CD4-positive, alpha-beta T cell treated with Interleukin-2 at 100 ng/mL for 4 hours (primary cell): Measurements from ENCODE around the gene CCDC17.
A peak's percentile ranks its signal among the peaks of the same experiment; 100 is the strongest.

Experiments
- DNase-seq: peaks from one replicate; pipeline ENCODE4 v3.0.0-alpha.2; 2020; ENCODE audit warnings: low spot score

CCDC17 gene

DNA sequence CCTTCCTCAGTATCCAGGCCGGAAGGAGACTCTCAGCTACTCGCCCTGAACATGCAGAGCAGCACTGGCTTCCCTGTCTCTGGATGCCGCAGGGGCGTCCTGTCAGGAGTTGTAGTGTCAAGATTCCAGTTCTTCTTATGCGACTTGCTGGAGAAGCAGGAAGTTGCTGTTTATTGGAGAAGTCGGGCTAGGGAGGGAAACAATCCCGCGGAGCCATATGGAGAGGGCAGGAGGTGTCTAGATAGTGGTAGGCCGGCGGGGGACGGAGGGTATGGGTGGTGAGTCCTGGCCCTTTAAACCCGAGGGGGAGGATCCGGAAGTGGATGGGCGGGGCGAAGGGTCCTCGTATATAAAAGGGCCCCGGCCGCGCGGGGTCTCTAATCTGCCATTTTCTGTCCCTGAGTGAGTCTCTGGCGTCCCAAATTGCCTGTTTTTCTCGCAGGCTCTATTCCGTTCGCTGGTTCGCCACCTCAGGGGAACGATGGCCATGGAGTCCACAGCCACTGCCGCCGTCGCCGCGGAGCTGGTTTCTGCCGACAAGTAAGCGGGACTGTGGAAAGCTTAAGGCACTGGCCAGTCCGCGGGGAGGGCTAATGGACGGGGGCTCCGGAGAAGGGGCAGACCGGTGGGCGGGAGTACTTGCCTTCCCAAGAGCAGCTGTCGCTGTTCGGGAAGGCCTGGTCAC is 40.0 kb downstream of the CCDC17 start, which contains the start of gene NASP:
Gene NASP, plus strand, starts transcription at position 376 of the 685 bp plus-strand sequence. Its CDS starts 106 bp downstream, at position 482.
- DNase-seq: peak; percentile 93

GRCh38 chr1:45583264-45583665 is 40.6 kb downstream of the CCDC17 start:
- peak; percentile 97 for DNase-seq

DNA sequence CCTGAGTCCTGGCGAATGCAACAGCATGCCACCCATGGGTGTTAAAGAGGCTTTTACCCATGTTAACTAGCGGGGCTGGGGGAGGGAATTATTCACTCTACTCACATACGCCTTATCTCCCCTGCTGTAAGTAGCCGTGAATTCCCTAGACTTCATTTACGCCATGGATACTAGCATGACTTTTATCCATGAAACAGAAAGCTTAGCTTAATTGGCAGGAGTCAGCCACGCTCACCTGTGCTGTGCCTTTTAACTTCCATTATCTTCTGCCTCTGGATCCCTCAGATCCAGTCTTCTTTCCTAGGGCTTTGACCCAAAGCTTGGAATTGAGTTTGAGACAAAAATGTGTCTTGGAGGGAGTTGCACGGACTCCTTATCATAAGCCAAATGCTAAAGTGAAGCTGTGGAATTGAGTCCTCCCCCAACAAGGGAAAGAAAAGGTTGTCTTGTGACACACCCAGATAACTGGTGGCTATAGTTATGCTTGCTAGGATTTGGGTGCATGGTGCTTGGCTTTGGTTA is 49.7 kb downstream of the CCDC17 start:
- no peak for DNase-seq

- DNase-seq: no peak
Measured at GRCh38 chr1:45573231-45573804, 50.5 kb downstream of the CCDC17 start.

GRCh38 chr1:45570631-45571030 is 53.2 kb downstream of the CCDC17 start:
- DNase-seq: no peak
